Measurements from ENCODE around the gene ALDH3B1. TPM values are rescaled to one million over a fixed set of nuclear protein-coding genes. Genes with fewer than 3 reads are reported as not detected.
A peak's percentile ranks its signal among the peaks of the same experiment; 100 is the strongest.

Gene ALDH3B1
- total RNA-seq, 1 experiment from 2014 or later, result 104 TPM

- ChIA-PET POLR2A (ENCODE audit: unreplicated experiment) (interaction anchor here (0.5 to 0.7 kb wide), 2 partner anchors 10 to 769 kb away, joined by 4 to 14 read pairs; no protein-coding TSS in a partner anchor), CTCF (no interaction called here)
- peak in 1 of 2 experiments; percentile 31 for DNase-seq
- Histone ChIP-seq H3F3A (ENCODE audit: insufficient read depth, low read depth) (peaks cover 53% of the 10 kb centered on the region), H3K4me3 (peak overlapping the region; percentile 59), H3K27ac (peak overlapping the region; percentile 93), H3K4me2 (peak overlapping the region; percentile 81), H3K9me2 (ENCODE audit: insufficient read depth) (no peaks in the 10 kb centered on the region), H2AFZ (no peak overlapping the region), H3K9me3 (ENCODE audit: insufficient read depth, low read depth) (no peaks in the 10 kb centered on the region), H3K36me3 (ENCODE audit: low read depth) (no peaks in the 10 kb centered on the region), H4K20me1 (ENCODE audit: insufficient read depth) (no peaks in the 10 kb centered on the region), H3K27me3 (ENCODE audit: insufficient read depth, low read depth) (no peaks in the 10 kb centered on the region), H3K4me1 (replicated peaks; ENCODE audit: insufficient read depth) (peaks cover 79% of the 10 kb centered on the region), H3K79me2 (ENCODE audit: low read depth) (peaks cover 25% of the 10 kb centered on the region; the same call in 1 of the 2 replicates)
- TSS peak; percentile 55 for BruUV-seq (replicated peaks)
- TF ChIP-seq EZH2 (IDR thresholded peaks at IDR 0.05; ENCODE audit: low read depth) (no peak), CTCF (conservative IDR thresholded peaks at IDR 0.05) (no peak)
- intact Hi-C loops (cut with micrococcal nuclease; ENCODE audit: unreplicated experiment), result loop anchor here (2.0 to 10.0 kb wide), 3 partner anchors 18 to 166 kb away; no protein-coding TSS in a partner anchor
These were observed 1.2 kb downstream of the ALDH3B1 start for GRCh38 chr11:68011051-68011943.

GRCh38 chr11:68012044-68012842 is 2.1 kb downstream of the ALDH3B1 start:
- Histone ChIP-seq H2AFZ (no peak overlapping the region), H3F3A (ENCODE audit: insufficient read depth, low read depth) (peaks cover 60% of the 10 kb centered on the region), H3K4me1 (replicated peaks; ENCODE audit: insufficient read depth) (peaks cover 88% of the 10 kb centered on the region), H3K36me3 (ENCODE audit: low read depth) (no peaks in the 10 kb centered on the region), H3K4me2 (peak overlapping the region; percentile 81), H4K20me1 (ENCODE audit: insufficient read depth) (no peaks in the 10 kb centered on the region), H3K27ac (peak overlapping the region; percentile 93), H3K4me3 (no peak overlapping the region), H3K27me3 (ENCODE audit: insufficient read depth, low read depth) (no peaks in the 10 kb centered on the region), H3K9me3 (ENCODE audit: insufficient read depth, low read depth) (no peaks in the 10 kb centered on the region), H3K79me2 (ENCODE audit: low read depth) (peaks cover 25% of the 10 kb centered on the region; the same call in 1 of the 2 replicates), H3K9me2 (ENCODE audit: insufficient read depth) (no peaks in the 10 kb centered on the region)
- no peak for TF ChIP-seq EZH2 (IDR thresholded peaks at IDR 0.05; ENCODE audit: low read depth)
- TF ChIP-seq CTCF (conservative IDR thresholded peaks at IDR 0.05), result no peak
- peak; percentile 39 to 68 for DNase-seq
- BruUV-seq (replicated peaks), result no TSS peak
- POLR2A ChIA-PET (ENCODE audit: unreplicated experiment), result no interaction called here
- intact Hi-C loops (cut with micrococcal nuclease; ENCODE audit: unreplicated experiment), result loop anchor here (5.0 to 10.0 kb wide), 2 partner anchors 135 to 167 kb away; no protein-coding TSS in a partner anchor
- CTCF ChIA-PET, result interaction anchor here (1.1 kb wide), 1 partner anchor 29 kb away, joined by 3 read pairs; no protein-coding TSS in a partner anchor
